Natural killer cell (primary cell): ENCODE measurements around the gene APOA4. TPM values are rescaled to one million over a fixed set of nuclear protein-coding genes. Genes with fewer than 3 reads are reported as not detected.

ENCODE experiments used
- ATAC-seq, 3 donors: fragments of 150-1000 bp in 2 of 3; fragments of 200-7000 bp in 1 of 3; cut with Tn5 transposase; 1 replicate in 1 of 3; 2 replicates in 2 of 3; pipeline ENCODE4 v1.10.0; 2021; ENCODE audit warnings: mild to moderate bottlenecking in 2 of 3, moderate library complexity in 2 of 3
- DNase-seq, 2 donors: peaks; one replicate each; pipeline versions ENCODE4 v3.0.0 to v3.0.0-alpha.2; 2013 to 2021; ENCODE audit warnings: mixed read lengths in 1 of 2
- H3K27ac ChIP-seq: one replicate; pipeline ENCODE4 v1.5.1; 2013; ENCODE audit warnings: mild to moderate bottlenecking, low read length
- H3K27me3 ChIP-seq: one replicate; pipeline ENCODE4 v1.6.1; 2013; ENCODE audit warnings: low read length; ENCODE audit not compliant: control insufficient read depth, insufficient read depth
- H3K36me3 ChIP-seq: one replicate; pipeline ENCODE4 v1.6.1; 2013; ENCODE audit warnings: low read length; ENCODE audit not compliant: control insufficient read depth, insufficient read depth
- H3K4me1 ChIP-seq: one replicate; pipeline ENCODE4 v1.6.1; 2013; ENCODE audit warnings: low read length; ENCODE audit not compliant: control insufficient read depth, insufficient read depth
- H3K4me3 ChIP-seq: one replicate; pipeline ENCODE4 v1.5.1; 2013; ENCODE audit warnings: low read length
- H3K9me3 ChIP-seq: one replicate; pipeline ENCODE4 v1.6.1; 2013; ENCODE audit warnings: low read length; ENCODE audit not compliant: control insufficient read depth, insufficient read depth
- H3K27ac Mint-ChIP-seq, 2 donors: one replicate each; pipeline ENCODE4 v1.8.0; 2022; ENCODE audit warnings: mild to moderate bottlenecking in 2 of 2, mixed read lengths in 2 of 2, moderate library complexity in 1 of 2
- H3K27me3 Mint-ChIP-seq, 2 donors: one replicate each; pipeline ENCODE4 v1.8.0; 2022; ENCODE audit warnings: low read depth in 2 of 2, mixed read lengths in 2 of 2
- H3K36me3 Mint-ChIP-seq: one replicate; pipeline ENCODE4 v1.8.0; 2022; ENCODE audit warnings: mixed read lengths
- H3K4me1 Mint-ChIP-seq, 2 donors: one replicate each; pipeline ENCODE4 v1.8.0; 2022; ENCODE audit warnings: mixed read lengths in 2 of 2
- H3K4me3 Mint-ChIP-seq: one replicate; pipeline ENCODE4 v1.8.0; 2022; ENCODE audit warnings: mild to moderate bottlenecking, moderate library complexity, mixed read lengths
- H3K9me3 Mint-ChIP-seq, 2 donors: one replicate each; pipeline ENCODE4 v1.8.0; 2022; ENCODE audit warnings: mixed read lengths in 2 of 2
- WGBS: methylation state at CpG from one replicate; pipeline ENCODE4 v1.1.7; 2013; ENCODE audit warnings: missing lambda C conversion rate; ENCODE audit not compliant: insufficient coverage; 5-methylcytosine and 5-hydroxymethylcytosine counted together
- intact Hi-C: fragments of 100-400 bp; cut with micrococcal nuclease; formaldehyde crosslinking; loops from one replicate; pipeline ENCODE4 v1.14.2; 2022
- total RNA-seq, 4 donors: library from RNA; stranded (reverse); fragments of 120-200 nt in 1 of 4; gene quantifications; one replicate each; pipeline versions ENCODE4 v1.2.3 to v1.2.4, GENCODE V29; 2013 to 2022
- TF ChIP-seq, protein P1 (sequence below): fragments of 200-600 bp; IDR thresholded peaks from one replicate; pipeline ENCODE4 v1.8.0; 2022; ENCODE audit warnings: antibody characterized with exemption

Gene APOA4
- total RNA-seq, 3 donors from 2014 or later (not counting 1 experiment from before 2014, with no cell fraction given) = not detected

DNA sequence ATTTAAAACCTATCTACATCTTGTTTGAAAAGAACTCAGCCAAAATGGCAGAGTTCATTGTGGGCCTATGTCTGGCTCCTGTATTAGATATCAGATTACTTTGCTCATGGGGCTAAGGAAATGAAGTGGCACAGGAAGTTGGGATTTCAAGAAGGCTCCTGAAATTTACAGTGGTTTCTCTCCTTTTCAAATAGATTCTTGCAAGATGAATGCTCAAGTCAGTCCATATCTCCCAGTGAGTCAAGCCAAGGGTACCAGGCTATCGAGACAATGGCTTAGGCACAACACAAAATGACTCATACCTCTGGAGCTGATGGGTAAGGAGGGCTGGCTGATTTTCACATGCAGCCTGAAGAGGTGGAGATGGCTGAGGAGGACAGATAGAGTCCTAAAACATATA, 38.4 kb upstream of the APOA4 start:
- TF ChIP-seq, protein P1, sequence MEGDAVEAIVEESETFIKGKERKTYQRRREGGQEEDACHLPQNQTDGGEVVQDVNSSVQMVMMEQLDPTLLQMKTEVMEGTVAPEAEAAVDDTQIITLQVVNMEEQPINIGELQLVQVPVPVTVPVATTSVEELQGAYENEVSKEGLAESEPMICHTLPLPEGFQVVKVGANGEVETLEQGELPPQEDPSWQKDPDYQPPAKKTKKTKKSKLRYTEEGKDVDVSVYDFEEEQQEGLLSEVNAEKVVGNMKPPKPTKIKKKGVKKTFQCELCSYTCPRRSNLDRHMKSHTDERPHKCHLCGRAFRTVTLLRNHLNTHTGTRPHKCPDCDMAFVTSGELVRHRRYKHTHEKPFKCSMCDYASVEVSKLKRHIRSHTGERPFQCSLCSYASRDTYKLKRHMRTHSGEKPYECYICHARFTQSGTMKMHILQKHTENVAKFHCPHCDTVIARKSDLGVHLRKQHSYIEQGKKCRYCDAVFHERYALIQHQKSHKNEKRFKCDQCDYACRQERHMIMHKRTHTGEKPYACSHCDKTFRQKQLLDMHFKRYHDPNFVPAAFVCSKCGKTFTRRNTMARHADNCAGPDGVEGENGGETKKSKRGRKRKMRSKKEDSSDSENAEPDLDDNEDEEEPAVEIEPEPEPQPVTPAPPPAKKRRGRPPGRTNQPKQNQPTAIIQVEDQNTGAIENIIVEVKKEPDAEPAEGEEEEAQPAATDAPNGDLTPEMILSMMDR = no peak
- Histone ChIP-seq H3K4me3 (no peak overlapping the region), H3K27me3 (no peaks in the 10 kb centered on the region), H3K27ac (no peak overlapping the region), H3K36me3 (peaks cover 82% of the 10 kb centered on the region), H3K4me1 (no peaks in the 10 kb centered on the region), H3K9me3 (no peaks in the 10 kb centered on the region)
- Mint-ChIP-seq H3K4me3 (no peak overlapping the region), H3K36me3 (peaks cover 12% of the 10 kb centered on the region), H3K27ac (no peak overlapping the region), H3K27me3 (no peaks in the 10 kb centered on the region), H3K4me1 (peaks cover under 1 to 7% of the 10 kb centered on the region in 2 donors), H3K9me3 (no peaks in the 10 kb centered on the region)
- WGBS = 100% methylated on average over 1 of the region's 1 CpG
- DNase-seq = no peak
- intact Hi-C loops = no loop called here
- no peak for ATAC-seq

DNA sequence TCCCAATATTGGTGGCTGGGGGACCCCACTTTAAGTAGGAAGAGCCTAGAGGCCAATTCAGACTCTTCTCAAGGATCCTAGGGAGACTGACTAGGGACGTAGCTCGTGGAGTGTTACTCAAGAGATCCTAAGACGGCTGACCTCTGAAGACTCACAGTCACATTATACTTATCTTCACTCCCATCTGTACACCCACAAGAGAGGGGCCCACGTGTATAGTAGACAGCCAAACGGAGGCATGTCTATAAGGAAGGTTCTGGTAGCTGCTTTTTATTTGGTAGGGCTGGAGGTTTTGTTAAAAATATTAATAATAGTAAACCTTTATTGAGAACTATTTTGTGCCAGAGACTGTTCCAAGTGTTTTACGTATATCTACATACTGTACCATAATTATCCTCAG, 37.2 kb upstream of the APOA4 start:
- Histone ChIP-seq H3K27ac (no peak overlapping the region), H3K36me3 (peaks cover 74% of the 10 kb centered on the region), H3K4me3 (no peak overlapping the region), H3K4me1 (peaks cover 9% of the 10 kb centered on the region), H3K27me3 (no peaks in the 10 kb centered on the region), H3K9me3 (no peaks in the 10 kb centered on the region)
- DNase-seq (no peak), ATAC-seq (no peak)
- intact Hi-C loops = no loop called here
- Mint-ChIP-seq H3K36me3 (peaks cover 12% of the 10 kb centered on the region), H3K4me1 (peaks cover 12 to 17% of the 10 kb centered on the region in 2 donors), H3K9me3 (no peaks in the 10 kb centered on the region), H3K27ac (no peak overlapping the region), H3K4me3 (no peak overlapping the region), H3K27me3 (no peaks in the 10 kb centered on the region)
- TF ChIP-seq, protein P1 = no peak
- WGBS = 93% methylated on average over 3 of the region's 6 CpGs

DNA sequence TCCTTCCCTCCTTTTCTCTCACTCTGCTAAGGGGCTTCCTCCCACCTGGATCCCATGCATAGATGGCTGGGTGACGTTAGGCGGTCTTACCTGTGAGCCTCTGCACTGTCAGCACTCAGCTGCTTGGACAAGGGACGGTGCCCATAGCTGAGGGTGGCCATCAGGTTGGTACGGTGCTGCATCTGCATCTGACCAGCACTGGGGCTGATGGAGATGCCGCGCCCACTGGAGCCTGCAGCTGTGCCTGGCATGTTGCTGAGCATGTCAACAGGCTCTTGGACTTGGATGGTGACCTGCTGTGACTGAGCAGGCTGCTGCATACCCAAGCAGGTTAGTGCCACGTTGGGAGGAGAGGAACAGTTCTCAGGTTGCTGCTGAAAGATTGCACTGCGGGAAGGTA, 36.1 kb upstream of the APOA4 start:
- Mint-ChIP-seq H3K36me3 (peaks cover 12% of the 10 kb centered on the region), H3K9me3 (no peaks in the 10 kb centered on the region), H3K27me3 (no peaks in the 10 kb centered on the region), H3K4me1 (peaks cover 20 to 26% of the 10 kb centered on the region in 2 donors), H3K4me3 (no peak overlapping the region), H3K27ac (no peak overlapping the region)
- Histone ChIP-seq H3K27me3 (no peaks in the 10 kb centered on the region), H3K27ac (no peak overlapping the region), H3K4me3 (no peak overlapping the region), H3K9me3 (no peaks in the 10 kb centered on the region), H3K36me3 (peaks cover 64% of the 10 kb centered on the region), H3K4me1 (peaks cover 20% of the 10 kb centered on the region)
- TF ChIP-seq, protein P1 = no peak
- intact Hi-C loops = no loop called here
- no peak for DNase-seq
- no peak for ATAC-seq
- WGBS = 96% methylated on average over 8 of the region's 8 CpGs

DNA sequence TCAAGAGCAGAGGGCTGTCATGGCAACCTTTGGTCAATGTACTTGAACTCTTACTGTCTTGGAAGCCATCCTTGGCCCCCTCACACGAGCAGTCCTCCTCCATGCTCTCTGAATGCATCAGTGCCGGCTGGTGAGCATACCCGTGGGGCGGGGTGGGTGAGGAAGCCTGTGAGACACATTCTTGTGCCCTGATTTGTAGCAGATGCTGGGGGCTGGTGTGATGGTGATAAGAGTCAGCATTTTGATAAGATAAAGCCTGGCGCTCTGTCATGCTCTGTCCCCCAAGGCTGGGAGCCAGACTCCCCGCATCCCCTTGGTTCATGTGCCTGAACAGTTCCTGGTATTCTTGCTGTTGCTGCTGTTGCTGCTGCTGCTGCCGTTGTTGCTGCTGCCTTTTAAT, 34.8 kb upstream of the APOA4 start:
- Histone ChIP-seq H3K27ac (no peak overlapping the region), H3K4me3 (no peak overlapping the region), H3K9me3 (no peaks in the 10 kb centered on the region), H3K4me1 (peaks cover 33% of the 10 kb centered on the region), H3K27me3 (no peaks in the 10 kb centered on the region), H3K36me3 (peaks cover 54% of the 10 kb centered on the region)
- H3K4me1 Mint-ChIP-seq = peaks cover 32 to 38% of the 10 kb centered on the region in 2 donors
- no peak for ATAC-seq
- TF ChIP-seq, protein P1 = no peak
- no peaks in the 10 kb centered on the region for H3K27me3 Mint-ChIP-seq
- H3K36me3 Mint-ChIP-seq = peaks cover 12% of the 10 kb centered on the region
- H3K27ac Mint-ChIP-seq = no peak overlapping the region
- intact Hi-C loops = no loop called here
- H3K4me3 Mint-ChIP-seq = no peak overlapping the region
- WGBS = 97% methylated on average over 7 of the region's 7 CpGs
- no peaks in the 10 kb centered on the region for H3K9me3 Mint-ChIP-seq
- DNase-seq = no peak
